Loucy (cell line): Measurements from ENCODE around the gene FBXL15.

Source experiments
- H2AFZ ChIP-seq: fragments of 200-600 bp; sonication (generic); 2 replicates; pipeline ENCODE4 v1.6.0; 2016; ENCODE audit warnings: antibody characterized with exemption, mild to moderate bottlenecking, low read length, moderate library complexity
- H3F3A ChIP-seq: fragments of 200-600 bp; 2 replicates; pipeline ENCODE4 v1.6.0; 2016; ENCODE audit warnings: antibody characterized with exemption, low read depth, mild to moderate bottlenecking
- H3K27me3 ChIP-seq: fragments of 200-600 bp; sonication (generic); 2 replicates; pipeline ENCODE4 v1.6.1; 2014; ENCODE audit warnings: low read length, mild to moderate bottlenecking; ENCODE audit not compliant: insufficient read depth, poor library complexity, severe bottlenecking
- H3K36me3 ChIP-seq: fragments of 200-600 bp; sonication (generic); 2 replicates; pipeline ENCODE4 v1.6.1; 2016; ENCODE audit warnings: low read length; ENCODE audit not compliant: insufficient read depth
- H3K4me1 ChIP-seq: fragments of 200-600 bp; sonication (generic); 2 replicates; pipeline ENCODE4 v1.5.1; 2014; ENCODE audit warnings: low read length, mild to moderate bottlenecking; ENCODE audit not compliant: insufficient read depth, poor library complexity, severe bottlenecking
- H3K4me2 ChIP-seq: fragments of 200-600 bp; sonication (generic); 2 replicates; pipeline ENCODE4 v1.6.0; 2014; ENCODE audit warnings: antibody characterized with exemption, low read length, low read depth, mild to moderate bottlenecking; ENCODE audit not compliant: poor library complexity, severe bottlenecking
- H3K4me3 ChIP-seq: fragments of 200-600 bp; sonication (generic); 2 replicates; pipeline ENCODE4 v1.5.1; 2014; ENCODE audit warnings: low read length, mild to moderate bottlenecking, mixed read lengths; ENCODE audit not compliant: poor library complexity, severe bottlenecking
- H3K79me2 ChIP-seq: fragments of 200-600 bp; sonication (generic); 2 replicates; pipeline ENCODE4 v1.6.1; 2014; ENCODE audit warnings: low read length; ENCODE audit not compliant: insufficient read depth
- H3K9ac ChIP-seq: fragments of 200-600 bp; sonication (generic); 2 replicates; pipeline ENCODE4 v1.6.0; 2014; ENCODE audit warnings: mild to moderate bottlenecking, low read depth, low read length, moderate library complexity; ENCODE audit not compliant: poor library complexity, severe bottlenecking
- H3K9me2 ChIP-seq: fragments of 200-600 bp; sonication (generic); replicated peaks from 2 replicates; pipeline ENCODE4 v1.6.1; 2016; ENCODE audit warnings: low read depth, low read length, mixed read lengths
- H3K9me3 ChIP-seq: fragments of 200-600 bp; sonication (generic); 2 replicates; pipeline ENCODE4 v1.6.1; 2014; ENCODE audit warnings: mild to moderate bottlenecking, antibody characterized with exemption, low read length, low read depth; ENCODE audit not compliant: insufficient read depth
- H4K20me1 ChIP-seq: fragments of 200-600 bp; sonication (generic); 2 replicates; pipeline ENCODE4 v1.6.0; 2014; ENCODE audit warnings: antibody characterized with exemption, low read length, mild to moderate bottlenecking; ENCODE audit not compliant: insufficient read depth, poor library complexity, severe bottlenecking
- EZH2phosphoT487 ChIP-seq: fragments of 200-600 bp; IDR thresholded peaks from 2 replicates; pipeline ENCODE4 v1.6.1; 2018; ENCODE audit warnings: antibody characterized with exemption, mild to moderate bottlenecking, moderate library complexity, borderline replicate concordance
- TF ChIP-seq, protein P1 (sequence below): fragments of 200-600 bp; sonication (generic); conservative IDR thresholded peaks from 2 replicates; pipeline ENCODE4 v1.5.1; 2014; ENCODE audit warnings: mild to moderate bottlenecking, antibody characterized with exemption, low read length

FBXL15 gene

DNA sequence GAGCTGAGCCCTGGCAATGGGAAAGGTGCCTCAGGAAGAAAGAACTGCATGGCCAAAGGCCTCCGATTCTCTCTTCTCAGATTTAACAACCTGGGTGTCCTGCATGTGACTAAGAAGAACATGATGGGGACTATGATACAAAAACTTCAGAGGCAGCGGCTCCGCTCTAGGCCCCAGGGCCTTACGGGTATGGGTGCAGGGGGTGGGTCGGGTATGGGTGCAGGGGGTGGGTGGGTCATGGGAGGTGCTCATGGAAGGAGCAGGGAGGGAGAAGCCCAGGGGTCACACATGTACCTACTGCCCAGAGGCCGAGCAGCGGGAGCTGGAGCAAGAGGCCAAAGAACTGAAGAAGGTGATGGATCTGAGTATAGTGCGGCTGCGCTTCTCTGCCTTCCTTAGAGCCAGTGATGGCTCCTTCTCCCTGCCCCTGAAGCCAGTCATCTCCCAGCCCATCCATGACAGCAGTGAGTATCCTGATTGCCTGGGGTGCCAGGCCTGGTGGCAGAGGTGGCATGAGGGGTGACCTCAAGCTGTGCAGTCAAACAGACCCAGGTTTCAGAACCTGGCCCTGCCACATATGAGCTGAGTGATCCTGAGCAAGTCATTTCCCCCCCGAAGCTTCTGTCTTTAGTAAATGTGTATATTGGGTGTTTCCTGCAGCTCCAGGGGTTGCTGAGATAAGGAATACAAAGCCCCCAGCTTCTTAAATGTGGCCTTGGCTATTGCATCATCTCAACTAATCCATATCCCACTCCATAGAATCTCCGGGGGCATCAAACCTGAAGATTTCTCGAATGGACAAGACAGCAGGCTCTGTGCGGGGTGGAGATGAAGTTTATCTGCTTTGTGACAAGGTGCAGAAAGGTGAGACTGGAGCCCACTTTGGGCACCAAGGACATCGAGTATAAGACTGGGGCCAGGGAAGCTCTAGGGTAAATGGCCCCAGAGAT lies 23.1 kb upstream of the FBXL15 start:
- Histone ChIP-seq H3K9me3 (no peaks in the 10 kb centered on the region), H3K79me2 (peaks cover 13% of the 10 kb centered on the region; the same call in 1 of the 2 replicates), H3K36me3 (peaks cover 7% of the 10 kb centered on the region; the same call in 1 of the 2 replicates), H3K9ac (no peak overlapping the region), H3K9me2 (no peaks in the 10 kb centered on the region), H3K4me2 (peak overlapping the region; percentile 88), H3F3A (no peaks in the 10 kb centered on the region), H3K4me1 (peaks cover 22% of the 10 kb centered on the region), H4K20me1 (no peaks in the 10 kb centered on the region), H2AFZ (no peak overlapping the region), H3K4me3 (no peak overlapping the region), H3K27me3 (no peaks in the 10 kb centered on the region)
- TF ChIP-seq, protein P1, sequence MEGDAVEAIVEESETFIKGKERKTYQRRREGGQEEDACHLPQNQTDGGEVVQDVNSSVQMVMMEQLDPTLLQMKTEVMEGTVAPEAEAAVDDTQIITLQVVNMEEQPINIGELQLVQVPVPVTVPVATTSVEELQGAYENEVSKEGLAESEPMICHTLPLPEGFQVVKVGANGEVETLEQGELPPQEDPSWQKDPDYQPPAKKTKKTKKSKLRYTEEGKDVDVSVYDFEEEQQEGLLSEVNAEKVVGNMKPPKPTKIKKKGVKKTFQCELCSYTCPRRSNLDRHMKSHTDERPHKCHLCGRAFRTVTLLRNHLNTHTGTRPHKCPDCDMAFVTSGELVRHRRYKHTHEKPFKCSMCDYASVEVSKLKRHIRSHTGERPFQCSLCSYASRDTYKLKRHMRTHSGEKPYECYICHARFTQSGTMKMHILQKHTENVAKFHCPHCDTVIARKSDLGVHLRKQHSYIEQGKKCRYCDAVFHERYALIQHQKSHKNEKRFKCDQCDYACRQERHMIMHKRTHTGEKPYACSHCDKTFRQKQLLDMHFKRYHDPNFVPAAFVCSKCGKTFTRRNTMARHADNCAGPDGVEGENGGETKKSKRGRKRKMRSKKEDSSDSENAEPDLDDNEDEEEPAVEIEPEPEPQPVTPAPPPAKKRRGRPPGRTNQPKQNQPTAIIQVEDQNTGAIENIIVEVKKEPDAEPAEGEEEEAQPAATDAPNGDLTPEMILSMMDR, result no peak
- TF ChIP-seq EZH2phosphoT487, result no peak

DNA sequence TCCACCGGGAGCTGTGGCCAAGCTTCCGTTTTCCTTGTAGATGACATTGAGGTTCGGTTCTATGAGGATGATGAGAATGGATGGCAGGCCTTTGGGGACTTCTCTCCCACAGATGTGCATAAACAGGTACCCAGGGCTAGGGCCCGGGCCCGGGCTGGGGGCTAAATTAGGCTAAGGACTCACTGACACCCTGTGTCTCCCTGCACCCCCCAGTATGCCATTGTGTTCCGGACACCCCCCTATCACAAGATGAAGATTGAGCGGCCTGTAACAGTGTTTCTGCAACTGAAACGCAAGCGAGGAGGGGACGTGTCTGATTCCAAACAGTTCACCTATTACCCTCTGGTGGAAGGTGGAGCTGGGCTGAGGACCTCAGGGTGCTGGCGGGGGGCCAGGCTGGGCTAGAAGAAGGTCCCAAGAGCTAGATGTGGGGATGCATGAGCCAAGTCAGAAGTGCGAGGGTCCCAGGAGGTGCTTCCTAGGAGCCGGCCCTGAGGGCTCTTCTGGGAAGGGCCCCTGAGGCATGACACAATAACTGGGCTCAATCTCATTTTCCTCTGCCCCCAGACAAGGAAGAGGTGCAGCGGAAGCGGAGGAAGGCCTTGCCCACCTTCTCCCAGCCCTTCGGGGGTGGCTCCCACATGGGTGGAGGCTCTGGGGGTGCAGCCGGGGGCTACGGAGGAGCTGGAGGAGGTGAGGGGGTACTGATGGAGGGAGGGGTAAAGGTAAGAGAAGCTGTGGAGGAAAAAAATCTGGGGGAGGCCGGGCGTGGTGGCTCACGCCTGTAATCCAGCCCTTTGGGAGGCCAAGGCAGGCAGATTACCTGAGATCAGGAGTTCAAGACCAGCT lies 22.2 kb upstream of the FBXL15 start:
- TF ChIP-seq, protein P1, result no peak
- no peak for TF ChIP-seq EZH2phosphoT487
- H3K9me2 ChIP-seq, result no peaks in the 10 kb centered on the region

DNA sequence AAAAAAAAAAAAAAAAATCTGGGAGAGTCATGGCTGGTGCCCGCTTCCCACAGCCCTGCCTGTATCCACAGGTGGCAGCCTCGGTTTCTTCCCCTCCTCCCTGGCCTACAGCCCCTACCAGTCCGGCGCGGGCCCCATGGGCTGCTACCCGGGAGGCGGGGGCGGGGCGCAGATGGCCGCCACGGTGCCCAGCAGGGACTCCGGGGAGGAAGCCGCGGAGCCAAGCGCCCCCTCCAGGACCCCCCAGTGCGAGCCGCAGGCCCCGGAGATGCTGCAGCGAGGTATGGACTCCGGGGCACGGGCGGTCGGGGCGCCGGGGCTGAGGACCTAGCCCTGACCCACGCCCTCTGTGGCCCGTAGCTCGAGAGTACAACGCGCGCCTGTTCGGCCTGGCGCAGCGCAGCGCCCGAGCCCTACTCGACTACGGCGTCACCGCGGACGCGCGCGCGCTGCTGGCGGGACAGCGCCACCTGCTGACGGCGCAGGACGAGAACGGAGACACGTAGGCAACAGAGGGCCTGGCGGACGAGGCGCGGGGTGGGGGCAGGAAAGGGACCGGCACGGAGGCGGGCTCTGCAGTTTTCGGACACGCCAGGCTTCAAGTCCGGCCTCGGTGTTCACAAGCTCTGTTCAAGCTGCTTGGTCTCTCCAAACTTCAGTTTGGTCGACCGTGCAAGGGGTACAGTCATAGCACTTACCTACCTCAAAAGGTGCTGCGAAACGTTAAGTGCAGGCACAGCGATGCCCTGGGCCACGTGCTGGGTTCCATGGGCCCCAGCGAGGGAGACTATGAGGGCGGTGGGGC lies 21.2 kb upstream of the FBXL15 start:
- H3K4me3 ChIP-seq, result peak overlapping the region; percentile 76
- no peaks in the 10 kb centered on the region for H3K27me3 ChIP-seq
- H3F3A ChIP-seq, result no peaks in the 10 kb centered on the region
- peak overlapping the region; percentile 83 for H2AFZ ChIP-seq
- peak overlapping the region; percentile 74 for H3K4me2 ChIP-seq
- H3K79me2 ChIP-seq, result peaks cover 13% of the 10 kb centered on the region; the same call in 1 of the 2 replicates
- peaks cover 7% of the 10 kb centered on the region; the same call in 1 of the 2 replicates for H3K36me3 ChIP-seq
- H3K9me3 ChIP-seq, result no peaks in the 10 kb centered on the region
- TF ChIP-seq EZH2phosphoT487, result no peak
- TF ChIP-seq, protein P1, result peak; percentile 87
- H3K4me1 ChIP-seq, result peaks cover 19% of the 10 kb centered on the region
- no peaks in the 10 kb centered on the region for H3K9me2 ChIP-seq
- no peaks in the 10 kb centered on the region for H4K20me1 ChIP-seq
- peak overlapping the region; percentile 58 for H3K9ac ChIP-seq

More for the DNA sequence above, 22.2 kb upstream of the FBXL15 start:
- peaks cover 13% of the 10 kb centered on the region; the same call in 1 of the 2 replicates for H3K79me2 ChIP-seq
- no peak overlapping the region for H2AFZ ChIP-seq
- H3K27me3 ChIP-seq, result no peaks in the 10 kb centered on the region
- no peaks in the 10 kb centered on the region for H3F3A ChIP-seq
- no peaks in the 10 kb centered on the region for H3K9me3 ChIP-seq
- peak overlapping the region; percentile 58 for H3K9ac ChIP-seq
- H3K4me2 ChIP-seq, result peak overlapping the region; percentile 74
- peak overlapping the region; percentile 76 for H3K4me3 ChIP-seq
- peaks cover 22% of the 10 kb centered on the region for H3K4me1 ChIP-seq
- H3K36me3 ChIP-seq, result peaks cover 7% of the 10 kb centered on the region; the same call in 1 of the 2 replicates
- no peaks in the 10 kb centered on the region for H4K20me1 ChIP-seq
